T-helper 1 cell treated with Interleukin-12 subunit alpha and Interleukin-12 subunit beta and Interleukin-4 antibody, amounts not matched to agents 30 μg/mL and 1 μg/mL, for 36 hours (primary cell): ENCODE data around the gene SEMA4C.

Experiments used
- H3K27ac Mint-ChIP-seq: one replicate; pipeline ENCODE4 v1.8.0; 2021; ENCODE audit warnings: mild to moderate bottlenecking, mixed read lengths
- H3K27me3 Mint-ChIP-seq: one replicate; pipeline ENCODE4 v1.8.0; 2021; ENCODE audit warnings: low read depth, mixed read lengths
- H3K36me3 Mint-ChIP-seq: one replicate; pipeline ENCODE4 v1.8.0; 2021; ENCODE audit warnings: low read depth, mixed read lengths
- H3K4me1 Mint-ChIP-seq: one replicate; pipeline ENCODE4 v1.8.0; 2021; ENCODE audit warnings: low read depth, mixed read lengths
- H3K4me3 Mint-ChIP-seq: one replicate; pipeline ENCODE4 v1.8.0; 2021; ENCODE audit warnings: mild to moderate bottlenecking, moderate library complexity, mixed read lengths
- H3K9me3 Mint-ChIP-seq: one replicate; pipeline ENCODE4 v1.8.0; 2021; ENCODE audit warnings: mixed read lengths

SEMA4C gene

DNA sequence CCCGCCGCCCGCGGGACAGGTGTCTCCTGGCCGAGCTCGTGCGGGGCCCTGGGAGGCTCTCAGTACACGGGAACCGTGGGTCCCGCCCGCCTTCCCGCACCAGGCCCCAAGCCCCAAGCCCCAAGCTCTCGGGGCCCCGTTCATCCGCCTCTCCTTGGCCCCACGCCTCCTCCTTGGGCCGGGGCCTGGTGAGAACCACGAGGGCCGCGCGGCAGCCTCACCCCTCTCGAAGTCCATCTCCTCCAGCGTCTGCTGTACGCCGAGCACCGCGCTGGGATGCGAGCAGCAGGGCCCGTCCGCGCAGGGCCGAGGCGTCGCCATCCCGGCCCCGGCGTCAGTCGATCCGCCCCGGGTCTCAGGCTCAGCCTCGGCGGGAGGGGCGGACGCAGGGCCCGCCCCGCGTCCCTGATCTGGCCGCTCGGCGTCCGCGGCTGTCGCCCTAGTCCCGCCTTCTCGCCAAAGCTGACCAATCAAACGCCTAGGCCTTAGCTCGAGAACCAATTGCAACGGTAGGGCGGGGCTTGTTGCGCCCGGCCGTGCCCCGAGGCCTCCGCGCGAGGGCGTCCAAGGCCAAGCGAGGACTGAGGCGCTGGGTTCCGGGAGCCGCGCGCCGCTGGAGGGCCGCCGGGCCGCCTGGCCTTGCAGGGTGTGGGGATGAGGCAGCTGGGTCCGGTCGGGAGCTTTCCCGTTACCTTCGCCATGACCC lies 12.1 kb downstream of the SEMA4C start, which contains the start of gene ANKRD39:
Gene ANKRD39, minus strand, starts transcription at position 350 of the 706 bp plus-strand sequence. Its CDS starts 29 bp downstream, at position 321.
- Mint-ChIP-seq H3K9me3 (no peaks in the 10 kb centered on the region), H3K4me3 (peak within 1 kb of the TSS; percentile 88), H3K27ac (peak within 1 kb of the TSS; percentile 84), H3K4me1 (peaks cover 27% of the 10 kb centered on the region), H3K27me3 (no peaks in the 10 kb centered on the region), H3K36me3 (peaks cover 16% of the 10 kb centered on the region)

DNA sequence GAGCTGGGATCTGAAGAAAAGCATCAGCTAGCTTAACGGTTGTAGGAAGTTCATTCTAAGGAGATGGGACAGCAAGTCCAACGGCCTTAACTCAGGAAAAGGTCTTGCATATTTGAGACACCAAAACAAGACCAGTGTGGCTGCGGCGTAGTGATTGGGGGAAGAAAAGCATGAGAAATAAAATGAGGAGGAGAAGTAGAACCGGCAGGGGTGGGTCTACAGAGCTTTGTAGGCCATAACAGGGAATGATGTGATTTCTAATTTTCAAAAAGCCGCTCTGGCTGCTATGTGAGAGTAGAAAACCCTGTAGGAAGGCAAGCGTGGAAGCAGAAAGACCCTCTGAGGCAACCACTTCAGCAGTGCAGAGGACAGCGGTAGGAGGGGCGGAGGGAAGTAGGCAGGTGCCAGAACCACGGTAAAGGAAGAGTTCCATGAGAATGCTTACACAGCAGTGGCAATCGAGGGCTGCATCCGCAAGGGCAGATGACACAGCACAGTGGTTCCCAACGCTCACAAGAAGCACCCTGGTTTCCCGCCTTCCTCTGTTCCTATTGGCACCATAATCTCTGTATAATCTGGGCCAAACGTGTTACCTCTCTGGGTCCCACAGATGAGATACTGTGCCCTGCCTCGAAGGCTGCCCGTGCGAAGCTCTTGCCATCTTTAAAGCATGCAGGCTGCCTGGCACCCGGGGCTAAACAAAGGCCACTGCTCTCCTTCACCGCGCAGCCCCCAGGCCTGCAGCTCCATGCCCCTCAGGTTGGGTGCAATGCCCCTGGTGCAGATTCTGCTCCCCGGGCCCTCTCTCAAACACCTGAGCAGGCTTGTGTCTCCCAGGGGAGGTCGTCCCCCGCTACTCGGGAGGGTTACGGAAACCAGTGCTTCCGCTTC lies 12.9 kb downstream of the SEMA4C start:
- Mint-ChIP-seq H3K4me3 (peak overlapping the region; percentile 88), H3K27me3 (no peaks in the 10 kb centered on the region), H3K27ac (peak overlapping the region; percentile 84), H3K36me3 (peaks cover 19% of the 10 kb centered on the region), H3K4me1 (peaks cover 27% of the 10 kb centered on the region), H3K9me3 (no peaks in the 10 kb centered on the region)

DNA sequence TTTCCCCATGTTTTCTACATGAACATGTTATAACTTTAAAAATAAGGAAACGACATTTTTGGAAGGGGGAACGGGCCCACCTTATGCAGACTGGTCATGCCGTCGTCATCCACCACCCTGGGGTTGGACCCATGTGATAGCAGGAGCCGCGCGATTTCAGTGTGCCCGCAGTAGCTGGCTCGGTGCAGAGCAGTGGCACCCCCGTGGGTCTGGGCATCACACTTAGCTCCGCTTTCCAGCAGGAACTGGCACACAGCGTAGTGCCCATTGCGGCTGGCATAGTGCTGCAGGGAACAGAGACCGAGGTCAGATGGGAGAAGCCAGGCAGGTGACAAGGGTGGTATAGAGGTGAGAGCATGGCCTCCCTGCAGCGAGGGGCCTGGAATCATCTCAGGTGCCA lies 16.6 kb downstream of the SEMA4C start:
- peaks cover 20% of the 10 kb centered on the region for H3K36me3 Mint-ChIP-seq
- no peak overlapping the region for H3K4me3 Mint-ChIP-seq
- H3K4me1 Mint-ChIP-seq = peaks cover 14% of the 10 kb centered on the region
- H3K27me3 Mint-ChIP-seq = no peaks in the 10 kb centered on the region
- H3K27ac Mint-ChIP-seq = no peak overlapping the region
- no peaks in the 10 kb centered on the region for H3K9me3 Mint-ChIP-seq

DNA sequence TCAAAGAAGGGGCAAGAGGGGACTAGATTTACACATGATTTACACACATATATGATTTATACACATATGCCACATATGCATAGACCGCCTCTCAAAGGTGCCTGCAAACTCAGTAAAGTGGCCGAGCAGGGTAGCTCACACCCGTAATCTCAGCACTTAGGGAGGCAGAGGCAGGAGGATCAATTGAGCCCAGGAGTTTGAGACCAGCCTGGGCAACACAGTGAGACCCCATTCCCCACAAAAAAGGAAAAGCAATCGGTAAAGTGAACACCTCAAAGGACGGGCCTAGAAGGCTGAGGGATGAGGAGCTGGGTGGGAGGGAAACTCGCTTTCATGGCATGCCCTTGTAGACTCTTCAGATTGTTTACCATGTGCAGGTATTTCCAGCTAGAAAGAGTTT lies 17.2 kb downstream of the SEMA4C start:
- Mint-ChIP-seq H3K27ac (no peak overlapping the region), H3K27me3 (no peaks in the 10 kb centered on the region), H3K4me1 (peaks cover 14% of the 10 kb centered on the region), H3K36me3 (peaks cover 25% of the 10 kb centered on the region), H3K9me3 (no peaks in the 10 kb centered on the region), H3K4me3 (no peak overlapping the region)

DNA sequence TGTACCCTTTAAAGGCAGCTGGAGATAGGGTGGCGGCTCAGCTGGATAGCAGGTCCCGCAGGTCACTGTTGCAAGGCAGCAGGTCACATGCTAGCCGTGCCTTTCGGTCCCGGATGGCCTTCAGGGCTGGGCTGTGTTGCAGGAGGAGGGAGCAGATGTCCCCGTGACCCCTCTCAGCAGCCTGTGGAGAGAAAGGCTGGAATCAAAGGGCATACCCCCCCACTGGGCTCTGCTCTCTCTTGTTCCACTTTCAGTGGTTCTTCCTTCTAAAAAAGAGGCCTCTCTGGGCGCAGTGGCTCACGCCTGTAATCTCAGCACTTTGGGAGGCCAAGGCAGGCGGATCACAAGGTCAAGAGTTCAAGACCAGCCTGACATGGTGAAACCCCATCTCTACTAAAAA lies 21.6 kb downstream of the SEMA4C start:
- Mint-ChIP-seq H3K27me3 (no peaks in the 10 kb centered on the region), H3K36me3 (peaks cover 30% of the 10 kb centered on the region), H3K9me3 (no peaks in the 10 kb centered on the region), H3K4me3 (no peak overlapping the region), H3K27ac (no peak overlapping the region), H3K4me1 (peaks cover 2% of the 10 kb centered on the region)

DNA sequence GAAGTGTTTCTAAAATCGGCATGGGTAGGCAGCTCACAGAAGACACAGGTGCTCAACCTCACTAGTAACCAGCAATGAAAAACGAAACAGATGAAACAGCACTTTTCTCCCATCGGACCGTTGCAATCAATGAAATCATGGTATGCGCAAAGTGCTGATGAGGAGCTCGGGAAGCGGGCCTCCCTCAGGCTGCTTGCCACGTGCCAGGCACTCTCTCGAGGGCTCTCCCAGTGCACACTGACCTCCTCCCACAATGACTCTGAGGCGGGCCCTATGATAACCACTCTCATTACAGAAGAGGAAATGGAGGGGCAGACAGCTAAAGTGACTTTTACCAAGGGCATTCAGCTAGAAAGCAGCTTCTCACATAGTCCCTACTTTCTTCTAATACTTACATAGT lies 22.3 kb downstream of the SEMA4C start:
- H3K27me3 Mint-ChIP-seq = no peaks in the 10 kb centered on the region
- peaks cover 4% of the 10 kb centered on the region for H3K4me1 Mint-ChIP-seq
- no peaks in the 10 kb centered on the region for H3K9me3 Mint-ChIP-seq
- H3K4me3 Mint-ChIP-seq = no peak overlapping the region
- H3K36me3 Mint-ChIP-seq = peaks cover 25% of the 10 kb centered on the region
- no peak overlapping the region for H3K27ac Mint-ChIP-seq

DNA sequence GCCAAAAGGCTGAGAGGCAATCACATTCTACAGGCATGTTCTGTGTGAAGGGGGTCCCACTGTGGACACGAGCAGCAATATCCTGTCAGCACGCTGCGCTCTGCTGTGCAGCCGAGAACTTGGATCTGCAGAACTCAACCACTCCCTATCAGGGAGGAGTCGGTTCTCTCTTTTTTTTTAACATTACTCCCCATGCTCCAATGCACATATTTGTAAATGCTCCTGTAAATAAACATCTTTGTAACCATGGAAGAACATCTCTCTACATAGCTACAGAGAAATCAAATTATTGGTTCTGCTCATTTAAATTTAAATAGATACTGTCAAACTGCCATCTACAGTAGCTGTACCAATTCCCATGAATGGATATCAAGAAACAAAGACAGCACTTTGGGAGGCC lies 23.1 kb downstream of the SEMA4C start:
- H3K36me3 Mint-ChIP-seq = peaks cover 25% of the 10 kb centered on the region

DNA sequence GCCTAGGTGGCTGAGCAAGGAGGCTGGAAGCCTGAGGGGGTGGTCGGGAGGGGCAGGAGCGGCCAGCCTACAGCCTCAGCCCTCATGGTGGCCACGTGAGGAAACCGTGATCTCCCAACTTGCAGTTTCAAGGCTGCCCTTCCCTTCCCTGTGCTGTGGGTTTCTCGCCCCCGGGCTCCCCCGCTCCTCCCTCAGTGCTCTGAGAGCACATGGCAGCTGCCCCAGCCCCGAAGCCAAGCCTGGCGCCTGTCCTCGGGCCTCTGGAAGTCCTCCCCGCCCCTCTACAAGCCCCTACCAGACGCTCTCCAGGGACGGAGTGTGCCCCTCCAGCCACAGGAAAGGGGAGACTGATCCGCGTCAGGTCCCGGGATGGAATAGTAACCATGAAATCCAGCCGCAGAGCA lies 25.5 kb downstream of the SEMA4C start:
- Mint-ChIP-seq H3K27me3 (no peaks in the 10 kb centered on the region), H3K9me3 (no peaks in the 10 kb centered on the region), H3K27ac (no peak overlapping the region), H3K4me3 (no peak overlapping the region), H3K4me1 (peaks cover 8% of the 10 kb centered on the region), H3K36me3 (peaks cover 24% of the 10 kb centered on the region)

More for the DNA sequence above, 23.1 kb downstream of the SEMA4C start:
- no peaks in the 10 kb centered on the region for H3K27me3 Mint-ChIP-seq
- no peak overlapping the region for H3K27ac Mint-ChIP-seq
- no peak overlapping the region for H3K4me3 Mint-ChIP-seq
- H3K9me3 Mint-ChIP-seq = no peaks in the 10 kb centered on the region
- H3K4me1 Mint-ChIP-seq = peaks cover 4% of the 10 kb centered on the region

DNA sequence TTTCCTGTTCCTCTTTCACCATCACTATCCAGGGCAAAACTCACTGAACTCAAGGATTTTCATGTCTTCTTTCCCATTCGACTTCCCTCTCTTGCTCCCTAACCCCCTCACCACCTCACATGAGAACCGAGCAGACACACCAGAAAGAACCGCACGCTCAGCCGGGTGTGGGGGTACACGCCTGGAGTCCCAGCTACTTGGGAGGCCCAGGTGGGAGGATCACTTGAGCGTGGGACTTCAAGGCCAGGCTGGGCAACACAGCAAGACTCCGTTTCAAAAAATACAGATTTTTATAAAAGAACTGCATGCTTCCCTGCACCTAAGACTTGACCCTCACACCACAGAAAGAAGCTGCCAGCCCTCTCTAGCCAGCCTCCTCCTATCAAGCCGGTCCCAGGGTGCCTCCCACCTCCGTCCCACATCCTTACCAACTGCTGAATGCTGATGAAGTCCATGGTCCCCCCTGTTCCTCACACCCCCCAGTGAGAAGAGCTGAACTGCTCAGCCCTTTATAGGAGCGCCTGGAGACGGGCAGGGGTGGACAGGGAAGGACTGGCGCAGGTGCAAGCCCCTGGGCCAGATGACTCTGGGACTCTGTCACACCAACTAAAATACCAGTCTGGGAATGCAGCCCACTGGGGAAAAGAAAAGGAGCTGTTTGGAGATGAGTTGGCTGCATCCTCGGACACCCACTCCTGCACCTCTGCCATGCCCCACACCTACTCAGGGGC lies 26.2 kb downstream of the SEMA4C start, which contains the start of gene ANKRD23:
Gene ANKRD23, minus strand, starts transcription at position 484 of the 731 bp plus-strand sequence. Its CDS starts 29 bp downstream, at position 455.
- no peaks in the 10 kb centered on the region for H3K9me3 Mint-ChIP-seq
- no peaks in the 10 kb centered on the region for H3K27me3 Mint-ChIP-seq

DNA sequence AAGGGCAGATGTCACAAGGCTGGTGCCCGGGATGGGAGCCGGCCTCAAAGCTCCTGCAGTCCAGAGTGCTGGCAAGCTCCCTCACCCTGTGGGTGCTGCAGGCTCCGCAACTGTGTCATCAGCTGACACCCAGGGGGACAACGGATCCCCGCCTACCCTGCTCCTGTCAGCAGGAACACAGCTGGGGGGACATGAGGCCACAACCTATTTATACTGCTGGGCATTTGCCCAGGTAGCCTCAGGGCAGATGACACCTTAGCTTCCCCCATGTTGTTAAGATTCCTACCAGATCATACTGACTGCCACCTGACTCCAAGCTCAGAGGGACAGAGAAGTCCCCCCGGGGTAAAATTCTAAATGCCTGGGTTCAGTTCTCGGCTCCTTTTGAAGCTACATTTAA lies 27.3 kb downstream of the SEMA4C start:
- no peaks in the 10 kb centered on the region for H3K27me3 Mint-ChIP-seq
- no peaks in the 10 kb centered on the region for H3K9me3 Mint-ChIP-seq
- peaks cover 19% of the 10 kb centered on the region for H3K36me3 Mint-ChIP-seq
- H3K4me1 Mint-ChIP-seq = peaks cover 10% of the 10 kb centered on the region
- no peak overlapping the region for H3K4me3 Mint-ChIP-seq
- no peak overlapping the region for H3K27ac Mint-ChIP-seq

More for the DNA sequence above, 26.2 kb downstream of the SEMA4C start, which contains the start of gene ANKRD23:
- Mint-ChIP-seq H3K4me1 (peaks cover 10% of the 10 kb centered on the region), H3K27ac (peak within 1 kb of the TSS; percentile 19), H3K4me3 (no peak within 1 kb of the TSS), H3K36me3 (peaks cover 26% of the 10 kb centered on the region)

DNA sequence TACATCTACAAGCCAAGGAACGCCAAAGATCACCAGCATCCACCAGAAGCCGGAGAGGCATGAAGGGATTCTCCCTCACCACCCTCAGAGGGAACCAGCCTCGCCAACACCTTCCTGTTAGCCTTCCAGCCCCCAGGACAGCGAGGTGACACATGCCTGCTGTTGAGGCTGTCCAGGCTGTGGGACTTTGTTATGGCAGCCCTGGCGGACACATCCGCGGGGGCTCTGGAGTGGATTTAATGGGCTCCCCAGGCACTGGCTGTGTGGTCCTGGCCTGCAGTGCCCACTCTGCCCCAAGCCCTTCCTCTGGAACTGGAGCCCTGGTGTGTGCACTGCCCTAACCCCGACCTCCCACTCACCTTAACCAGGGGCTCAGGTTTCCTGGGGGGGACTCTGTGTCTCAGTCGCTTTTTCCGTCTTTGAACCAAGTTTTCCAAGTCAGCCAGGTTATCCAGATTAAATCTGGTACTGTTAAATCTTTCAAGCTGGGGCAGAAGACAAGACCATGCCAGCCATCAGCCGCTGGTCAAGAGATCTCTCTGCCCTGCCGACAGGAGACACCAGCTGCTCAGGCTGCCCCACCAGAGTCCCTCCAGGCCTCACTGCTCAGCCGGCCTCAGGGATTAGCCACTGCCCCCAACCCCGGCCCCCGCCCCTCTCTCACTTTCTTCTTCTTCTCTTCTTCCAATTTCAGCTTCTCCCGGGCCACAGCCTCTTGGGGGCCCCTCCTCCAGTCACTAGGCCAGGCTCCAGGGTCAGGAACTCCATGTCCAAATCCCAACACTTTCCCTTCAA lies 28.0 kb downstream of the SEMA4C start:
- H3K27ac Mint-ChIP-seq = no peak overlapping the region
- no peaks in the 10 kb centered on the region for H3K27me3 Mint-ChIP-seq
- peaks cover 10% of the 10 kb centered on the region for H3K4me1 Mint-ChIP-seq
- H3K36me3 Mint-ChIP-seq = peaks cover 16% of the 10 kb centered on the region
- no peaks in the 10 kb centered on the region for H3K9me3 Mint-ChIP-seq
- H3K4me3 Mint-ChIP-seq = no peak overlapping the region

DNA sequence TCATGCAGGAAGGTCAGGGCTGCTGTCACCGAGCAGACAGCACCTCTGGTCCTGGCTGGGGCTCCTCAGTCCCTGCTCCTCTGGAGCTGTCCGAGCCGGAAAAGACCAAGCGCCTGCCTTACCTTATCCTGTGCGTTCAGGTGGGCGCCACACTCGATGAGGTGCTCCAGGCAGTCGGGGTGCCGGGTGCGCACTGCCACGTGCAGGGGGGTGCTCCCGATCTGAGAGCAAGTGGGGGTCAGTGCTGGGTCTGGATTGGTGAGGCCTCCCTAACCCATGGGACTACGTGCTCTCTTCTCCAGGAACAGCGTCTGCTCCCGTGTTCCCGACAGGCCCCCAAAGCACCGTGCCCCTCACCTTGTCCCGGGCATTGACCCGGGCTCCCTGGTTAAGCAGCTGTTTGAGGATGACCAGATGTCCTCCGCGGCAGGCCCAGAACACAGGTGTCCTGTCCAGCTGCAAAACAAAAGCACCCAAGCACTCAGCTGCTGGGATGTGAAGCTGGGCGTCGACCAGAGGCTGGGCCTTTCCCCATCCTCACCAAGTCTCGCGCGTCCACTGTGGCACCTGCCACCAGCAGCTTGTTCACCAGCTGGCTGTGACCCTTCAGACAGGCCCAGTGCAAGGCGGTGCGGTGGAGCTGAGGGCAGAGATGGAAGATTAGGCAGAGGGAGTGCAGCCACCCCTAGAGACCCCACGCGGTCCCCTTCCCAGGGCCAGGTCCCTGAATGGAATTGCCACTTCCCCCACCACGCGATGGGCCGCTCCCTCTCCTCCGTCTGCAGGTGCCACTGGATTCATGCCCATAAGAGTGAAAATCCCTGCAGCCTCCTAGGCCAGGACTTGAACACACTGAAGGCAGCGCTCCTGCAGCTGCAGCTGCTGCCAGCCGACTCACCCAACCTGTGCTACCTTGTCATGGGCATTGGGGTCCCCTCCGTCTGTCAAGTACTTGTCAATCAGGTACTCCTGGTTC lies 29.7 kb downstream of the SEMA4C start:
- no peak overlapping the region for H3K4me3 Mint-ChIP-seq

More for the DNA sequence above, 29.7 kb downstream of the SEMA4C start:
- H3K36me3 Mint-ChIP-seq = peaks cover 15% of the 10 kb centered on the region
- peaks cover 10% of the 10 kb centered on the region for H3K4me1 Mint-ChIP-seq
- no peaks in the 10 kb centered on the region for H3K9me3 Mint-ChIP-seq
- H3K27me3 Mint-ChIP-seq = no peaks in the 10 kb centered on the region
- H3K27ac Mint-ChIP-seq = no peak overlapping the region
